K562 (cell line): ENCODE measurements around the gene CAPN7. TPM values are rescaled to one million over a fixed set of nuclear protein-coding genes. Genes with fewer than 3 reads are reported as not detected.
A peak's percentile ranks its signal among the peaks of the same experiment; 100 is the strongest.

ENCODE experiments used
- CEBPB ChIP-seq: fragments of 450-650 bp; IDR thresholded peaks from 2 replicates; pipeline ENCODE4 v1.6.1; 2016; ENCODE audit warnings: missing genetic modification characterization, missing compliant biosample characterization
- E2F6 ChIP-seq, 2 experiments: IDR thresholded peaks; 2 replicates each; pipeline ENCODE4 v1.6.1; 2011; ENCODE audit warnings: borderline replicate concordance in 1 of 2, control low read depth in 1 of 2, low read depth in 1 of 2, low read length in 1 of 2, mild to moderate bottlenecking in 1 of 2, mixed read lengths in 1 of 2, moderate library complexity in 1 of 2; ENCODE audit not compliant: insufficient read depth in 1 of 2, insufficient read length in 1 of 2, poor library complexity in 1 of 2, severe bottlenecking in 1 of 2; ENCODE audit errors: extremely low read depth in 1 of 2
- FIP1L1 ChIP-seq: fragments of 200-400 bp; formaldehyde crosslinking; IDR thresholded peaks from 2 replicates; pipeline ENCODE4 v1.6.1; 2018; ENCODE audit warnings: mild to moderate bottlenecking, low read depth, low read length; ENCODE audit not compliant: poor library complexity, severe bottlenecking
- FOXK1 ChIP-seq: sonication (generic); formaldehyde crosslinking; IDR thresholded peaks from 2 replicates; pipeline ENCODE4 v1.8.0; 2022; ENCODE audit warnings: missing genetic modification reagents, mild to moderate bottlenecking, borderline replicate concordance
- MNT ChIP-seq, 2 experiments: fragments of 450-650 bp; conservative IDR thresholded peaks; 2 replicates each; pipeline ENCODE4 v1.6.1; 2017; ENCODE audit warnings: mild to moderate bottlenecking in 2 of 2, moderate library complexity in 2 of 2
- PHB ChIP-seq: fragments of 250-450 bp; sonication (Bioruptor Pico); IDR thresholded peaks from 2 replicates; pipeline ENCODE4 v1.5.0; 2021
- PKNOX1 ChIP-seq: fragments of 450-650 bp; IDR thresholded peaks from 2 replicates; pipeline ENCODE4 v1.6.1; 2016
- PRDM10 ChIP-seq: fragments of 450-650 bp; IDR thresholded peaks from 2 replicates; pipeline ENCODE4 v1.6.1; 2018; ENCODE audit not compliant: partially characterized antibody
- THRAP3 ChIP-seq: fragments of 450-650 bp; IDR thresholded peaks from 2 replicates; pipeline ENCODE4 v1.6.1; 2016; ENCODE audit warnings: mild to moderate bottlenecking, inconsistent platforms, borderline replicate concordance
- ZNF592 ChIP-seq: fragments of 450-650 bp; IDR thresholded peaks from 2 replicates; pipeline ENCODE4 v1.6.1; 2017; ENCODE audit warnings: antibody characterized with exemption, mild to moderate bottlenecking
- polyA plus RNA-seq, 8 experiments: library from polyadenylated mRNA; depleted of rRNA in 4 of 8; stranded (reverse) in 5 of 8; unstranded in 3 of 8; fragments of >200 nt; fragmentation: Nextera tagmentation in 2 of 8; fragmentation: Illumina TruSeq in 1 of 8; extraction: Ambion mirVana in 2 of 8; extraction: Trizol in 1 of 8; gene quantifications; 2 replicates each; pipeline versions ENCODE4 v1.2.1 to v1.2.3, GENCODE V29; 2011 to 2014; ENCODE audit warnings: inconsistent platforms in 1 of 8, missing spikeins in 1 of 8
- total RNA-seq, 7 experiments: library from RNA; depleted of rRNA in 6 of 7; stranded (reverse); fragments of >200 nt in 6 of 7; fragmentation: Illumina TruSeq in 2 of 7; extraction: Trizol in 2 of 7; gene quantifications; 2 replicates each; pipeline versions ENCODE4 v1.2.1 to v1.2.3, GENCODE V29; 2011 to 2021; ENCODE audit warnings: low replicate concordance in 1 of 7

The CAPN7 gene
- total and polyA plus RNA-seq, 9 of the 15 experiments (the other 6 are each of a cell fraction or from before 2014, with no cell fraction given), result 6.5 to 42.7 (median 32.7) TPM

GRCh38 chr3:15206662-15207576 is 873 bp downstream of the CAPN7 start (continued):
- TF ChIP-seq ZNF592 (no peak), THRAP3 (no peak), PRDM10 (peak; percentile 91), MNT (conservative IDR thresholded peaks at IDR 0.05) (peak; percentile 37 to 41), FIP1L1 (peak; percentile 29), FOXK1 (CRISPR knock-in tag) (peak; percentile 96; the same call in 1 of the 2 replicates), E2F6 (IDR thresholded peaks at IDR 0.05; ENCODE audit: borderline replicate concordance in 1 of 2, extremely low read depth in 1 of 2, insufficient read depth in 1 of 2, insufficient read length in 1 of 2, low read depth in 1 of 2, low read length in 1 of 2, poor library complexity in 1 of 2, severe bottlenecking in 1 of 2) (peak in 1 of 2 experiments; percentile 18), CEBPB (tag) (0 out of 2 replicates have a peak, but pooled peaks have one; percentile 14), PKNOX1 (peak; percentile 94), PHB (no peak)
